Central memory CD8-positive, alpha-beta T cell (primary cell): ENCODE results near the gene GALR3.

Experiments
- ATAC-seq: fragments of 150-1000 bp; cut with Tn5 transposase; replicated peaks from 2 replicates; pipeline ENCODE4 v1.10.0; 2022; ENCODE audit warnings: mild to moderate bottlenecking, moderate FRiP score, moderate number of reproducible peaks; ENCODE audit not compliant: poor library complexity, severe bottlenecking; ENCODE audit errors: extremely low read depth
- DNase-seq, 2 donors: peaks; one replicate each; pipeline ENCODE4 v3.0.0; 2021; ENCODE audit warnings: low spot score in 2 of 2
- H3K27ac Mint-ChIP-seq: one replicate; pipeline ENCODE4 v1.8.0; 2022; ENCODE audit warnings: low read depth, mild to moderate bottlenecking, moderate library complexity, mixed read lengths
- H3K27me3 Mint-ChIP-seq: one replicate; pipeline ENCODE4 v1.8.0; 2022; ENCODE audit warnings: mixed read lengths
- H3K36me3 Mint-ChIP-seq: one replicate; pipeline ENCODE4 v1.8.0; 2022; ENCODE audit warnings: mild to moderate bottlenecking, moderate library complexity, mixed read lengths; ENCODE audit not compliant: insufficient read depth
- H3K4me1 Mint-ChIP-seq: one replicate; pipeline ENCODE4 v1.8.0; 2022; ENCODE audit warnings: mixed read lengths
- H3K4me3 Mint-ChIP-seq: one replicate; pipeline ENCODE4 v1.8.0; 2022; ENCODE audit warnings: mild to moderate bottlenecking, moderate library complexity, mixed read lengths
- H3K9me3 Mint-ChIP-seq: one replicate; pipeline ENCODE4 v1.8.0; 2022; ENCODE audit warnings: mixed read lengths

GALR3 gene

GRCh38 chr22:37823134-37823985 lies at the start of gene GALR3:
Gene GALR3 (plus strand): TSS chr22:37823382. CDS start chr22:37823407, 25 bp downstream.
- peaks cover 9% of the 10 kb centered on the region for H3K27me3 Mint-ChIP-seq
- H3K4me3 Mint-ChIP-seq: peak within 1 kb of the TSS; percentile 27
- no peaks in the 10 kb centered on the region for H3K4me1 Mint-ChIP-seq
- no peak within 1 kb of the TSS for H3K27ac Mint-ChIP-seq
- ATAC-seq (no peak), DNase-seq (no peak)
- H3K36me3 Mint-ChIP-seq: no peaks in the 10 kb centered on the region
- no peaks in the 10 kb centered on the region for H3K9me3 Mint-ChIP-seq

GRCh38 chr22:37774728-37775127 lies 48.5 kb upstream of the GALR3 start:
- Mint-ChIP-seq H3K27me3 (no peaks in the 10 kb centered on the region), H3K9me3 (no peaks in the 10 kb centered on the region), H3K36me3 (peaks cover 5% of the 10 kb centered on the region), H3K27ac (no peak overlapping the region), H3K4me3 (no peak overlapping the region), H3K4me1 (peaks cover 4% of the 10 kb centered on the region)
- no peak for ATAC-seq
- DNase-seq: no peak

DNA sequence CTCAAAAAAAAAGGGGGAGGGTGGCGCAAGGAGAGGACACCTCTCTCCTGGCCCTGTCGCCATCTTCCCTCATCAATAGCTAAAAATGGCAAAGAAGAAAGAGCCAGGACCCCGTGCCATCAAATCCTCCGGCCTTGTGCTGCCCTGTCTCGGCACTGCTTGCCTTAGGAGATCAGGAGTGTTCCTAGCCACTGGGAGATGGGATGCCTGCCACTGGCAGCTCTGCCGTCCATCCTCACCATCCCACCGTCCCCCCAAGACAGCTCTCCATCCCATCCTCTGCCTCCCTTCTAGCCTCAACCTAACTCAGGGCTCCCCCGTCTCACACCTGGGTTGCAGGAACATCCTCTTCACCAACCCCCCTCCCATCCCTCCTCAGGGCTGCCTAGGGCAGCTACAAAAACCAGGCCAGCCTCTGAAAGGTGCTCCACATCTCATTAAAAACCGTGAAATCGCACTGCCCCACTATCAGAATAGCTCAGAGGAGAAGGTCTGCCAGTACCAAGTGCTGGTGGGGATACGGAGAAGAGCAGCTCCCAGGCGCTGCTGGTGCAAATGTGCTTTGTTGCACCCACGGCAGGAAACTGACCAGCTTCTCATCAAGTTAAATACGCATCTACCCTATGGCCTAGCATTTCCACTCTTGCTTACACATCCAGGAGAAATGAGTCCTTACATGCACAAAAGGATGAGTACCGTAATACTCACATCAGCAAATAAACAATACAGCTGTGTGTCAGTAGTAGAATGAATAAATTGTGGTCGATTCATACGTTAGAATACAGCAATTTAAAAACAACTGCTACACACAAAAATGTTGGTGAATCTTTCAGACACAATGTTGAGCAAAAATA lies 47.2 kb upstream of the GALR3 start:
- DNase-seq (no peak), ATAC-seq (no peak)
- Mint-ChIP-seq H3K9me3 (no peaks in the 10 kb centered on the region), H3K27ac (no peak overlapping the region), H3K4me1 (peaks cover 4% of the 10 kb centered on the region), H3K27me3 (no peaks in the 10 kb centered on the region), H3K36me3 (peaks cover 5% of the 10 kb centered on the region), H3K4me3 (no peak overlapping the region)

- no peak overlapping the region for H3K27ac Mint-ChIP-seq
- DNase-seq (no peak), ATAC-seq (no peak)
- H3K36me3 Mint-ChIP-seq: peaks cover 5% of the 10 kb centered on the region
- H3K4me3 Mint-ChIP-seq: no peak overlapping the region
- H3K9me3 Mint-ChIP-seq: no peaks in the 10 kb centered on the region
- no peaks in the 10 kb centered on the region for H3K27me3 Mint-ChIP-seq
- peaks cover 4% of the 10 kb centered on the region for H3K4me1 Mint-ChIP-seq
Observed at GRCh38 chr22:37776639-37777005, 46.6 kb upstream of the GALR3 start.

DNA sequence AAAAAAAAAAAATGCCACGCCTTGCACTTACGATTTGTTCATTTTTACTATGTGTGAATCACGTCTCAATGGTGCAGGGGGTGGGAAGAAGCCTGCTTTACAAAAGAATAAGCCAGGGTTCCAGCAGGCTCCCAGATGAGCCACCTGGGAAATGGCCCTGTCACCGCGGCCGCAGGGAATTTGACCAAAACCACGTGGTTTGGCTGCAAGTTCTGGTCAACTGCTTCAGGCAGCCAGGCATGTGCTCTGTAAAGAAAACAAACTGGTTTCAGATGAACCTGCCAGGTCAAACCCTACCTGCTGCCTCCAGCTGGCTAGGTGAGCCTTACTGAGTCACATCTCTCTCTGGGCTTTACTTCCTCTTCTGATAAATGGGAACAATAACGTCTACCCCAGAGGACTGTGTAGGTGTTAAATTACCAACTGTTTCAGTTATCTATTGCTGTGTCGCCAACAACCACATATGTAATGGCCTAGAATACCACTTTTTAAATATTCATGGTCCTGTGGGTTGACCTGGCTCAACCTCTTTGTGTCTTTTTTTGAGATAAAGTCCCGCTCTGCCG lies 46.0 kb upstream of the GALR3 start:
- Mint-ChIP-seq H3K9me3 (no peaks in the 10 kb centered on the region), H3K4me3 (no peak overlapping the region), H3K27me3 (no peaks in the 10 kb centered on the region), H3K4me1 (peaks cover 4% of the 10 kb centered on the region), H3K27ac (no peak overlapping the region), H3K36me3 (peaks cover 4% of the 10 kb centered on the region)
- ATAC-seq: no peak
- no peak for DNase-seq

DNA sequence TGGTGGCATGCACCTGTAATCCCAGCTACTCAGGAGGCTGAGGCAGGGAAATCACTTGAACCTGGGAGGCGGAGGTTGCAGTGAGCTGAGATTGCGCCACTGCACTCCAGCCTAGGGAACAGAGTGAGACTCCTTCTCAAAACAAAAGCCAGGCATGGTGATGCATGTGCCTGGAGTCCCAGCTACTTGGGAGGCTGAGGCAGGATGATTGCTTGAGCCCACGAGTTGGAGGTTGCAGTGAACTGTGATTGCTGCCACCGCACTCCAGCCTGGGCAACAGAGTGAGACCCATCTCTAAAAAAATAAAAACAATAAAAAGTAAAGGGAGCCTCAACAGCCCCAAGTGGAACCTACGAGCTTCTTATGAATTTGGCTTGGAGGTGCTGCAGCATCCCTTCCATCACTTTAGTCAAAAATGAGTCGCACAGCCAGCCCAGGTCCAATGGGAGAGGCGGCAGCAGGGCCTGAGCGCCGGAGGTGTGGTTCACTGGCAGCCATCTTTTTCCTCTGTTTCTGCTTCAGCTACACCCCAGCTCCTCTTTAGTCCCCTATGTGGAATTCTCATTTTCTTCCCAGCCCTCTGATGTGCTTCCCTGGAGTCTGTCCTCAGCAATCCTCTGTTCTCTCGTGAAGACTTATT lies 44.7 kb upstream of the GALR3 start:
- Mint-ChIP-seq H3K27ac (no peak overlapping the region), H3K4me1 (peaks cover 4% of the 10 kb centered on the region), H3K27me3 (no peaks in the 10 kb centered on the region), H3K36me3 (peaks cover 3% of the 10 kb centered on the region), H3K9me3 (no peaks in the 10 kb centered on the region), H3K4me3 (no peak overlapping the region)
- DNase-seq (no peak), ATAC-seq (no peak)

- Mint-ChIP-seq H3K27ac (peak overlapping the region; percentile 41), H3K27me3 (peaks cover 16% of the 10 kb centered on the region), H3K9me3 (no peaks in the 10 kb centered on the region), H3K4me1 (no peaks in the 10 kb centered on the region), H3K36me3 (no peaks in the 10 kb centered on the region), H3K4me3 (no peak overlapping the region)
- no peak for DNase-seq
- ATAC-seq: no peak
Observed at GRCh38 chr22:37781434-37782059, 41.6 kb upstream of the GALR3 start.

DNA sequence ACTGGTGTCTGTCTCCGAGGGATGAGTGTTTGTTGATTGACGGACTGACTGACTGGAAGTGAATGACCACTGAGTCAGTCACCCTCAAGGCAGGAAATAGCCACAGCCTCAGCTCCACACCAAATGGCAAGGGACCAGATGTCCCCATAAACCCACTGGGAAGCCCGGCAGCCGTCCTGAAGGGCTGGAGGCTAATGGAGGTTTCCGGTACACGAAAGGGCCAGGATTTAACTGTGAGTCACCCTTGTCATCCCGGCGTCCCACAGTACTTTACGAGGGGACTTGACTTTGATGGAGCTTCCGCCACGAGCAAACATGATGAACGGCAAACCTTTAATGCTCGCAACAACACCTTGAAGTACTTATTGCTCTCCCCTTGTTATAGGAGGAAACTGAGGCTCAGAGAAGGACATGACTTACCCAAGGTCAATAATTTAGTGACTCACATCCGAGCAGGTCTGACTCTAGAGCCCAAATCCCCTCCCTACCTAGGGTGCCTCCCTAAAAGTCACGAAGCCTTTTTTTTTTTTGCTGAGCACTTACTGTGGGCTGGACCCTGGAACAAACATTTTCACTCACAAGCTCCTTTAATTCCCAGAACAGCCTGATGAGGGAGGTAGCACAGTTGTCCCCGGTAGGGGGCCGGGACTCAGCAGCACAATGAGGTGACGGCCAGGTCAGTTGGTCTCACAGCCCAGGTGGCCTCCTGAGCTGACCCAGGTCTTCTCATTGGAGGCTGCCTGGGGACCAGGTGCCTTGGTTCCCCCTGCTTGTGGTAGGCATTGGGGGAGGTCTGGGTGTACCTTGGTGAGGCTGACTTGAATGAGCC lies 40.6 kb upstream of the GALR3 start:
- peaks cover 16% of the 10 kb centered on the region for H3K27me3 Mint-ChIP-seq
- H3K9me3 Mint-ChIP-seq: no peaks in the 10 kb centered on the region
- H3K4me3 Mint-ChIP-seq: no peak overlapping the region
- ATAC-seq (no peak), DNase-seq (no peak)
- H3K27ac Mint-ChIP-seq: no peak overlapping the region
- no peaks in the 10 kb centered on the region for H3K4me1 Mint-ChIP-seq
- no peaks in the 10 kb centered on the region for H3K36me3 Mint-ChIP-seq

GRCh38 chr22:37784829-37785495 lies 38.2 kb upstream of the GALR3 start:
- H3K36me3 Mint-ChIP-seq: no peaks in the 10 kb centered on the region
- ATAC-seq: no peak
- H3K4me1 Mint-ChIP-seq: no peaks in the 10 kb centered on the region

GRCh38 chr22:37790234-37790633 lies 32.9 kb upstream of the GALR3 start:
- no peaks in the 10 kb centered on the region for H3K4me1 Mint-ChIP-seq
- H3K27ac Mint-ChIP-seq: no peak overlapping the region
- H3K27me3 Mint-ChIP-seq: peaks cover 6% of the 10 kb centered on the region
- DNase-seq (no peak), ATAC-seq (no peak)
- no peaks in the 10 kb centered on the region for H3K9me3 Mint-ChIP-seq
- H3K36me3 Mint-ChIP-seq: no peaks in the 10 kb centered on the region
- H3K4me3 Mint-ChIP-seq: no peak overlapping the region

More at GRCh38 chr22:37784829-37785495, 38.2 kb upstream of the GALR3 start:
- Mint-ChIP-seq H3K4me3 (no peak overlapping the region), H3K27ac (no peak overlapping the region), H3K9me3 (no peaks in the 10 kb centered on the region), H3K27me3 (peaks cover 16% of the 10 kb centered on the region)
- no peak for DNase-seq

GRCh38 chr22:37792494-37792893 lies 30.7 kb upstream of the GALR3 start:
- H3K4me3 Mint-ChIP-seq: no peak overlapping the region
- DNase-seq: no peak
- no peak overlapping the region for H3K27ac Mint-ChIP-seq
- no peaks in the 10 kb centered on the region for H3K4me1 Mint-ChIP-seq
- ATAC-seq: no peak
- no peaks in the 10 kb centered on the region for H3K36me3 Mint-ChIP-seq
- H3K9me3 Mint-ChIP-seq: no peaks in the 10 kb centered on the region
- H3K27me3 Mint-ChIP-seq: no peaks in the 10 kb centered on the region
